AG04450 (cell line): ENCODE data around the gene EHBP1. TPM values are rescaled to one million over a fixed set of nuclear protein-coding genes. Genes with fewer than 3 reads are reported as not detected.
"Not testable (repeated sequence)": the region's sequence is repeated elsewhere in the genome, so short reads cannot be mapped to it uniquely, and the experiment has no call there.

ENCODE experiments used
- CTCF ChIA-PET: fragments of 300-600, 350-600 bp; formaldehyde crosslinking; extraction: SDS; loops from one replicate; lab custom pipeline; 2022; ENCODE audit warnings: antibody characterized with exemption, inconsistent platforms; lab: Charles Lee
- POLR2A ChIA-PET: fragments of 350-600 bp; formaldehyde crosslinking; extraction: SDS; loops from one replicate; lab custom pipeline; 2021; ENCODE audit warnings: antibody characterized with exemption, inconsistent platforms; lab: Yijun Ruan, JAX
- DNase-seq: peaks from one replicate; pipeline ENCODE4 v3.0.0-alpha.2; 2011; ENCODE audit warnings: low read depth, low spot score
- H3K27ac ChIP-seq: one replicate; pipeline ENCODE4 v1.5.1; 2012; ENCODE audit warnings: low read depth, low read length, control low read depth
- H3K27me3 ChIP-seq: one replicate; pipeline ENCODE4 v1.6.0; 2012; ENCODE audit warnings: low read length; ENCODE audit not compliant: control insufficient read depth, insufficient read depth
- H3K4me3 ChIP-seq: 2 replicates; pipeline ENCODE4 v1.5.1; 2011; ENCODE audit warnings: mild to moderate bottlenecking, low read depth, low read length, control low read depth
- H3K9me3 ChIP-seq: 2 replicates; pipeline ENCODE4 v1.5.1; 2012; ENCODE audit warnings: low read length; ENCODE audit not compliant: control insufficient read depth, insufficient read depth
- CTCF ChIP-seq: IDR thresholded peaks from 2 replicates; pipeline ENCODE4 v1.5.1; 2011; ENCODE audit warnings: low read depth, low read length, control low read depth, inconsistent platforms
- polyA plus RNA-seq: library from polyadenylated mRNA; depleted of rRNA; stranded (reverse); fragments of >200 nt; gene quantifications from 2 replicates; pipeline ENCODE4 v1.2.3, GENCODE V29; 2011

EHBP1 gene
- polyA plus RNA-seq, 1 experiment, result 68.6 TPM

- TF ChIP-seq CTCF, result no peak
- CTCF ChIA-PET, result interaction anchor here (0.7 kb wide), 1 partner anchor 69 kb away, joined by 3 read pairs; no protein-coding TSS in a partner anchor
- POLR2A ChIA-PET, result interaction anchor here (0.5 kb wide), 1 partner anchor 43 kb away, joined by 3 read pairs; no protein-coding TSS in a partner anchor
- no peaks in the 10 kb centered on the region for H3K9me3 ChIP-seq
- no peak overlapping the region for H3K27ac ChIP-seq
- no peak for DNase-seq
- no peaks in the 10 kb centered on the region for H3K27me3 ChIP-seq
- H3K4me3 ChIP-seq, result peak overlapping the region; percentile 86
Observed at GRCh38 chr2:62706721-62707521, 1.4 kb downstream of the EHBP1 start.

DNA sequence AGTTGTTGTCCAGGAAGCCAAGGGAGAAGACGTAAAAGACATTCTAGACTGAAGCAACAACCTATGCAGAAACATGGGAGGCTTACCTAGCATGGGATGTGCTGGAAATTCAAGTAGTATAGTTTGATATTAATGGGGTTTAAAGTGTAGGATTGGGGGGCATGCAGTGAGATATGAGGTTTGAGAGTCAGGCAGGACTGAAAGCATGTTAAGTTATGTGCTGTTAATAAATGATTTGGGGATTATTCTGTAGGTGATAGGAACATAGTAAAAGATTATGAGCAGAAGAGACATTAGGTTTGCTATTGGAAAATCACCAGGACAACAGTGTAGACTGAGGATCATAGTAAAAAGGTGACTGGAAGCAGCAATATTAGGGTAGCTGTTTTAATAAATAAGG is 3.2 kb downstream of the EHBP1 start:
- Histone ChIP-seq H3K9me3 (no peaks in the 10 kb centered on the region), H3K27me3 (no peaks in the 10 kb centered on the region), H3K27ac (no peak overlapping the region), H3K4me3 (peak overlapping the region; percentile 28)
- ChIA-PET CTCF (no interaction called here), POLR2A (no interaction called here)
- TF ChIP-seq CTCF, result no peak
- no peak for DNase-seq

- H3K27ac ChIP-seq, result no peak overlapping the region
- no peak overlapping the region for H3K4me3 ChIP-seq
- H3K27me3 ChIP-seq, result no peaks in the 10 kb centered on the region
- no peak for DNase-seq
- POLR2A ChIA-PET, result no interaction called here
- CTCF ChIA-PET, result no interaction called here
- H3K9me3 ChIP-seq, result no peaks in the 10 kb centered on the region
- no peak for TF ChIP-seq CTCF
Observed at GRCh38 chr2:62711832-62712494, 6.5 kb downstream of the EHBP1 start.

DNA sequence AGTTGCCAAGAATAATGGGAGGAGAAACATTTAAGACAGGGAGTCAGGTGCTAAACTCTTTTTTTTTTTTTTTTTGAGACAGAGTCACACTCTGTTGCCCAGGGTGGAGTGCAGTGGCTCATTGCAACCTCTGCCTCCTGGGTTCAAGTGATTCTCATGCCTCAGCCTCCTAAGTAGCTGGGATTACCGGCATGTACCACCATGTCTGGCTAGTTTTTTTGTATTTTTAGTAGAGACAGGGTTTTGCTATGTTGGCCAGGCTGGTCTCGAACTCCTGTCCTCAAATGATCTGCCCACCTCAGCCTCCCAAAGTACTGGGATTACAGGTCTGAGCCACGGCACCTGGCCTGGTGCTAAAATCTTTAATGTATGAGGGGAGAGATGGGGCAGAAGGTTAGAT is 7.7 kb downstream of the EHBP1 start:
- H3K27me3 ChIP-seq, result not testable (repeated sequence)

GRCh38 chr2:62713837-62714236 is 8.3 kb downstream of the EHBP1 start:
- H3K4me3 ChIP-seq, result no peak overlapping the region
- no peaks in the 10 kb centered on the region for H3K27me3 ChIP-seq
- ChIA-PET CTCF (no interaction called here), POLR2A (no interaction called here)
- no peak for DNase-seq
- H3K27ac ChIP-seq, result no peak overlapping the region
- H3K9me3 ChIP-seq, result no peaks in the 10 kb centered on the region
- TF ChIP-seq CTCF, result no peak

More for the DNA sequence above, 7.7 kb downstream of the EHBP1 start:
- DNase-seq, POLR2A ChIA-PET, H3K27ac ChIP-seq, CTCF ChIA-PET, H3K4me3 ChIP-seq, H3K9me3 ChIP-seq: not testable (repeated sequence)
